AG09309 (cell line): ENCODE data around the gene ENPP1.

ENCODE experiments used
- DNase-seq: peaks from one replicate; pipeline ENCODE4 v3.0.0-alpha.2; 2010; ENCODE audit warnings: low read depth
- H3K4me3 ChIP-seq: 2 replicates; pipeline ENCODE4 v1.5.1; 2011; ENCODE audit warnings: mild to moderate bottlenecking, low read depth, low read length, moderate library complexity; ENCODE audit not compliant: control insufficient read depth
- CTCF ChIP-seq: IDR thresholded peaks from 2 replicates; pipeline ENCODE4 v1.5.1; 2011; ENCODE audit warnings: mild to moderate bottlenecking, low read depth, low read length, inconsistent platforms; ENCODE audit not compliant: insufficient read depth, control insufficient read depth; ENCODE audit errors: missing control alignments

The ENPP1 gene

GRCh38 chr6:131780600-131780999 lies 27.2 kb upstream of the ENPP1 start:
- no peak for TF ChIP-seq CTCF
- H3K4me3 ChIP-seq: no peak overlapping the region
- no peak for DNase-seq

- no peak for DNase-seq
- no peak for TF ChIP-seq CTCF
- H3K4me3 ChIP-seq: no peak overlapping the region
Observed at GRCh38 chr6:131781687-131782086, 26.1 kb upstream of the ENPP1 start.

GRCh38 chr6:131782764-131783163 lies 25.1 kb upstream of the ENPP1 start:
- no peak for DNase-seq
- TF ChIP-seq CTCF: no peak
- H3K4me3 ChIP-seq: no peak overlapping the region

- no peak for TF ChIP-seq CTCF
- DNase-seq: no peak
- H3K4me3 ChIP-seq: no peak overlapping the region
Observed at GRCh38 chr6:131784561-131784960, 23.3 kb upstream of the ENPP1 start.

- no peak for DNase-seq
- no peak overlapping the region for H3K4me3 ChIP-seq
- no peak for TF ChIP-seq CTCF
Observed at GRCh38 chr6:131787079-131787478, 20.7 kb upstream of the ENPP1 start.

- DNase-seq: no peak
- peak; percentile 56 for TF ChIP-seq CTCF
- H3K4me3 ChIP-seq: no peak overlapping the region
Observed at GRCh38 chr6:131787766-131788712, 19.8 kb upstream of the ENPP1 start.
